CD4-positive, alpha-beta T cell treated with Interleukin-10 for 1 hour (primary cell): ENCODE measurements around the gene HMCN2.

Experiments used
- DNase-seq: peaks from one replicate; pipeline ENCODE4 v3.0.0-alpha.2; 2020

Gene HMCN2

GRCh38 chr9:130473566-130473965, 208.0 kb downstream of the HMCN2 start:
- no peak for DNase-seq

GRCh38 chr9:130474106-130474505, 208.5 kb downstream of the HMCN2 start:
- no peak for DNase-seq

DNA sequence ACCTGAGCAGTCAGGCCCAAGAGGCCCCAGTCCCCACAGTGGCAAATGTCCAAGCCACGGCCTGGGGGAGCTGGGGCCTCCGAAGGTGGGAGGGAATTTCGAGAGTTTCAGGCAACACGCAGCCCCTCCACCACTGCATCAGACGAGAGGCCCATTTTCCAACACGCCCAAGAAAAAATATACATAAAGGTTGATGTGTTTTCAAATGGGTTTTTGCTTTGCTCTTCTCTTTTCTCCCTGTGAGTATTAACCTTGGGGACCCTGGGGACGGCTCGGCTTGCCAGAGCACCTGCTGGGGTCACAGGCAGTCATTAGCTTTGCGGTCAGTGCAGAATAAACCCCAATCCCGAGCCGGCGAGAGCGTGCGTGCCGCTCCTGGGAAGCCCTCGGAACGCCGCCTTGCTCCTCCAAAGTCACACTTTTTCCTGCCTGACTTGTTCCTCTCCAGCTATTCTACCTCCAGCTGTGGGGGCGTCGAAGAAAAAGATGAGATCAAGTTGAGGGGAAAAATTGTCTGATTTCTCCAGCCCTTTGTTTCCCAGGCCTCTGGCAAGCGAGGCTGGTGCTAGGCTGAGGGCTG, 210.7 kb downstream of the HMCN2 start:
- no peak for DNase-seq

DNA sequence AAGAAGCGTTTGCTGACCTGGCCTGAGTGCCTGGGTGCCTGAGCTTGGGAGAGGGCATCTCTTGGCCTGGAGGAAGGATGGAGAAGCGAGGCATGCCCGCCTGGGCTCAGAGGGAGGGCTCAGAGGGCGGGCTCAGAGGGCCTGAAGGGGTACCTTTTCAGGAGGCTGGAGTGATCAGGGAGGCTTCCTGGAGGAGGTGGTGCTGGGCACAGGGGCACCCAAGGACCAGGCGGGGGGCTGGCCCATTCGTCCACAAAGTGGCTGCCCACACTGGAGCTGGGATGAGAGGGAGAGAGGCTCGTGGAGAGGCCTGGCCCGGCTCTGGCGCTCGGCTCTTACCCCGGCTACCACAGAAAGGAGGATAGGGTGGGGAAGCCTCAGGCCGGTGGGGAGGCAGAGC, 212.0 kb downstream of the HMCN2 start:
- DNase-seq: no peak

DNA sequence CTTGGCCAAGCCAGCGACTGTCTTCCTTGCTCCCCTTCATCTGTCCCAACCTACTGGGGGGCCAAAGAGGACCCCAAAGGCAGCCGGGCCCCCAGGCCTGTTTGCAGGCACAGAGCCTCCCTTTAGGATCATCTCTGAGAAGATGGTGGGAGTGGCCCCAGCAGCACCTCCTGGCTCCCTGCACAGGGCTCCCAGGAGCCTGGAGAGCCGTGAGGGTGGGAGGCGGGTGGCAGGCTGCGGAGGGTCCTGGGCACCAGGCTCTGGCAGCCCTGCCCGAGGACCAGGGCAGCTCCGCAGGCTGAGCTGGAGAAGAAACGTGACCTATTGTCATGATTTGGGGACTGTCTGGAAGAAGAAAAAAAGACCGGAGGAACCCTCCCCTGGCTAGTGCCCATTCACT, 212.6 kb downstream of the HMCN2 start:
- DNase-seq: no peak

- no peak for DNase-seq
These were observed 213.4 kb downstream of the HMCN2 start for GRCh38 chr9:130478736-130479575.

GRCh38 chr9:130479587-130479986, 214.0 kb downstream of the HMCN2 start:
- DNase-seq: no peak

- no peak for DNase-seq
These were observed 215.1 kb downstream of the HMCN2 start for GRCh38 chr9:130480673-130481072.

DNA sequence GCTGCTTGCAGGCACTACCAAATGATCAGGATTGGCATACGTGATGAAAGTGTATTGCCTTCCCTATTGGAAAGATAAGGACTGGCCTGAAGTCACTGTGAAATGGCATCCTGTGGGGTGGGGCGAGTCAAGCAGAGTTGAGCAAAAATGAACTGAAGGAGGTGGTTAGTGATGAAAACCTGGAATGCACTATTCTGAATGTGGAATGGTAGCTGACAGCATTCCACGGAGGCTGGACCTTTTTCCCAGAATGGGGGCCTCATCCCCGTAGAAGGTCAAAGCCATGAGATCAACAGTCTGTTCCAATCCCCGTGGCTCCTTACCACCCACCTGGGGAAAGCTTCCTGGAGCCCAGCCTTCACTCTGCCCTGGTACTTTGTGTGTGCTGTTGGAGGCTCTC, 216.9 kb downstream of the HMCN2 start:
- DNase-seq: no peak

GRCh38 chr9:130483371-130483971, 217.9 kb downstream of the HMCN2 start:
- DNase-seq: no peak
